Measurements from ENCODE around the gene RFC3. TPM values are rescaled to one million over a fixed set of nuclear protein-coding genes. Genes with fewer than 3 reads are reported as not detected.

RFC3 gene
- total RNA-seq, 4 donors from 2014 or later = 4.4 to 39.7 (median 8.8) TPM

DNA sequence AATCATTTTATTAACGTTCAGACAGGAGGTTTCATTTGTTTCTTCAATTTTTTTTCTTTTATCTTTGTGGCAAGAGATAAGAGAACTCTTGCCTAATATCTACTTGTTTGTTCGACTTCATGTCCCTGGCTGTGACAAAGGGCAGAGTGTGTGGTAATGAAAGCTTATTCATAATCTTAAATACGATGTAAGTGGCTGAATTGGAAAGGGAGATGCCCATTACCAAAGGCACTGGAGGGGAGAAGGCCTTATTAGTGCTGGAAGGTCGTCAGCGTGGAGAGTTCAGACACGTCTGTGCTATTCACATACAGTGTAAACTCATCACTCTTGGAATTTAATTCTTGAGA is 54.0 kb downstream of the RFC3 start:
- H3K4me1 ChIP-seq = no peaks in the 10 kb centered on the region
- intact Hi-C loops (cut with DNase I; ENCODE audit: low total_unique reads) = no loop called here
- no peaks in the 10 kb centered on the region for H3K36me3 ChIP-seq
- H3K4me3 ChIP-seq = no peak overlapping the region
- H3K27me3 ChIP-seq = no peaks in the 10 kb centered on the region
- TF ChIP-seq POLR2A (IDR thresholded peaks at IDR 0.05) = no peak
- TF ChIP-seq, protein P1, sequence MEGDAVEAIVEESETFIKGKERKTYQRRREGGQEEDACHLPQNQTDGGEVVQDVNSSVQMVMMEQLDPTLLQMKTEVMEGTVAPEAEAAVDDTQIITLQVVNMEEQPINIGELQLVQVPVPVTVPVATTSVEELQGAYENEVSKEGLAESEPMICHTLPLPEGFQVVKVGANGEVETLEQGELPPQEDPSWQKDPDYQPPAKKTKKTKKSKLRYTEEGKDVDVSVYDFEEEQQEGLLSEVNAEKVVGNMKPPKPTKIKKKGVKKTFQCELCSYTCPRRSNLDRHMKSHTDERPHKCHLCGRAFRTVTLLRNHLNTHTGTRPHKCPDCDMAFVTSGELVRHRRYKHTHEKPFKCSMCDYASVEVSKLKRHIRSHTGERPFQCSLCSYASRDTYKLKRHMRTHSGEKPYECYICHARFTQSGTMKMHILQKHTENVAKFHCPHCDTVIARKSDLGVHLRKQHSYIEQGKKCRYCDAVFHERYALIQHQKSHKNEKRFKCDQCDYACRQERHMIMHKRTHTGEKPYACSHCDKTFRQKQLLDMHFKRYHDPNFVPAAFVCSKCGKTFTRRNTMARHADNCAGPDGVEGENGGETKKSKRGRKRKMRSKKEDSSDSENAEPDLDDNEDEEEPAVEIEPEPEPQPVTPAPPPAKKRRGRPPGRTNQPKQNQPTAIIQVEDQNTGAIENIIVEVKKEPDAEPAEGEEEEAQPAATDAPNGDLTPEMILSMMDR (IDR thresholded peaks at IDR 0.05) = no peak
- no peak overlapping the region for H3K27ac ChIP-seq
- no peak for DNase-seq
- no peaks in the 10 kb centered on the region for H3K9me3 ChIP-seq

DNA sequence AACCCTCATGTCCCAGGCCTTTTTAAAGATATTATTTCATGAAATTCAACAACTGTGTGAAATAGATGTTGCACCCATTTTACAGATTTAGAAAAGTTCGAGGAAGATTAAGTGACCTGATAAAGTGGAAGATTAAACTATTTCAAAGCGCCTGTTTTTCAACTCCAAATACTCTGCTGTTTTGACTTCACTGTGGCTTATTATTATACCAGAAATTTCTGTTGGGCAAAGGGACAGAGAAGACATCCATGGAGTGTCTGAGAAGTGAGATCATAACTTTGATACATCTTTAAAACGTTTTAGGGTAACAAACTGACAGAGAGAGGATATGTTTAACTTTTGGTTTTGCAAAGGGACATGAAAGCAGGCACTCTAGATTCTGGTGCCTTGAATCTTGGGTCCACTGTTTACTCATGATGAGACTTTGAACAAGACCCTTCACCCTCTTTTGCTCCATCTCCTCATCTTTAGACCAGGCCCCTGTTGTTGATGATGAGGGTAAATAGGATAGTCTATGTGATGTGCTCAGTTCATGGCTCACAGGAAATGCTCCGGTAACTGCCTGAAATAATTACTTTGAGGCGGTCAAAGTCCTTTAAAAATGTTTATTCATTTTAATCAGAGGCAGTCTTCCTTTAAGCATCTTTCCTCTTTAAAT is 55.4 kb downstream of the RFC3 start:
- Histone ChIP-seq H3K27ac (no peak overlapping the region), H3K4me1 (no peaks in the 10 kb centered on the region), H3K4me3 (no peak overlapping the region), H3K36me3 (no peaks in the 10 kb centered on the region), H3K9me3 (no peaks in the 10 kb centered on the region), H3K27me3 (no peaks in the 10 kb centered on the region)
- TF ChIP-seq POLR2A (IDR thresholded peaks at IDR 0.05) = no peak
- TF ChIP-seq, protein P1 (IDR thresholded peaks at IDR 0.05) = no peak
- no peak for DNase-seq
- intact Hi-C loops (cut with DNase I; ENCODE audit: low total_unique reads) = no loop called here

DNA sequence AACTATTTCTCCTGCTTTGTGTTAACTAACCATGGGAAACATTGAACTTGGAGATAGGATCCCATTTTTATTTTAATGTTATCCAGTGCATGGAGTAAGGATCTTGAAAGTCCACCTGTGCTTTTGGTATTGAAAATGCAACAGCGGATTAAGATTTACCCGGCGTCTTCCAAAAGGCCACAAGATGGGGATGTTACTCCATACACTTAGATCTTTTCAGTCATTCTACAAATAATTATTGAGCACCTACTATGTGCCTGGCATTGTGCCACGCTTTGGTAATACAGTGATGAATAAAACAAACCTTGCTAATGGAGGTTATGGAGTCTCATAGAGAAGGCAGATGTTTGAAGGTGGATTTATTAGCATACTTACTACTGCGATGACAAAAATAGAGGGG is 56.9 kb downstream of the RFC3 start:
- intact Hi-C loops (cut with DNase I; ENCODE audit: low total_unique reads) = no loop called here
- no peaks in the 10 kb centered on the region for H3K36me3 ChIP-seq
- H3K9me3 ChIP-seq = no peaks in the 10 kb centered on the region
- no peaks in the 10 kb centered on the region for H3K27me3 ChIP-seq
- H3K27ac ChIP-seq = no peak overlapping the region
- TF ChIP-seq, protein P1 (IDR thresholded peaks at IDR 0.05) = no peak
- no peak overlapping the region for H3K4me3 ChIP-seq
- no peaks in the 10 kb centered on the region for H3K4me1 ChIP-seq
- no peak for DNase-seq

DNA sequence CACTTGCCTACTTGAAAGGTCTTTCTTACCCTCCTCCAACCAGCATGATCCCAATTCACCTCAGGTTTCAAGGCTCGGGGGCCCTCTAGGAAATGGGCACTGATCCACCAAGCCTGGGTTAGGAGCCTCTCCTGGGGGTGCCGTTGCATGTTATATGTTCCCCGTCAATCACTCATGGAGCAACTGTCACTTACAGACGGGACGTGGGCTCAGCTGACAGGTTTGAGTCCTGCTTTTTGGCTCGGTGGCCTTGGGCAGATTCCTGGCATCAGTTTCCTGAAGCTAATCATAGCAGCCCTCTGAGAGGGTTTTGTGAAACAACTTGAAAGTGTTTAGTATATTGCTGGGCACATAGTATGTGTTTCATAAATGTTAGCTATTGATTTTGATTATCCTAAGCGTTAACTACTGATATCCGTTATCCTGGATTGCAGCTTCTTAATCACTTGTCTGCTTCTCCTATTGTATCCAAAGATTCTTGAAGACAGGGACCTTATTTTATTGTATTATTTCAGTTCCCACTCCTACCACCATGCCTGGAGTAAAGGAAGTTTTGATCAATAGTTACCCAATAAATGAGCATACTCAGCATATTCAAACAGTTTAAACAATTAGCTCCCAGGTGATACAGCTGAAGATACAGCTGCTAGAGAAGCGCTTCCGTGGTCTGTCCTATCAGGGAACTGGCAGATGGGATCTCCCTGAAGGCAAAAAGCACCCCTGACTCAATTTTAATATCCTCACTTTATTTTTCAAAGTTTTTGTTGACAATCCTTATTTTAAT is 57.9 kb downstream of the RFC3 start:
- Histone ChIP-seq H3K27me3 (no peaks in the 10 kb centered on the region), H3K4me1 (no peaks in the 10 kb centered on the region), H3K36me3 (no peaks in the 10 kb centered on the region), H3K27ac (no peak overlapping the region), H3K9me3 (no peaks in the 10 kb centered on the region), H3K4me3 (no peak overlapping the region)
- no peak for DNase-seq
- intact Hi-C loops (cut with DNase I; ENCODE audit: low total_unique reads) = no loop called here
- TF ChIP-seq POLR2A (IDR thresholded peaks at IDR 0.05) = no peak
- TF ChIP-seq, protein P1 (IDR thresholded peaks at IDR 0.05) = no peak

DNA sequence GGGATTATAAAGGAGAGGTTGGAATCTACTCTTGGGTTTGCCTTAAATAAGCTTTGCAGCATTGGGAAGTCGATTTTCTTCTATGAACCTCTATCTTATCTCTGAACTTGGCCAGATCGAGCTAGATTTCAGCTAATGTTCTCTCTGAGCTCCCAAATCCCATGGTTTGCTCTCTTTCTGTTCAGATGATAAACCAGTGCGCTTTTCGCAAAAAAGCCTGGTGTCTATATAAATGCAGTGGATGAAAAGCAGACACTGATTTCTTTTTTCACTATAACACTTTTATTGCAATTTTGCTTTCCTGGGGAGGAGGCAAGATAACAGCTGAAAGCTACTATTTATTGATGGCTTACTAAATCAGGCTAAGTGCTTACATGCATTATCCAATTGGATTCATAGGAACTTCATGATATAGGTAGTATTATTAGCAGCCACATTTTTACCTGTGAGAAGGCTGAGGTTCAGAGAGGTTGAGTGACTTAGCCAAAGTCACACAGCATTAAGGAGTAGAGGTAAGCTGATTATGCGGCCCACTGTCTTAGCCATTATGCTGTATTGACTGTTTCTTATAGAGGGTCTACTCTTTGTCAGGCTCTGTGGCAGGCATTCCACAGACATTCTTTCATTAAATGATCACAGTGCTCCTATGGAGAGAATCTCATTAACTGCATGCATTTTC is 58.9 kb downstream of the RFC3 start:
- no peak for TF ChIP-seq POLR2A (IDR thresholded peaks at IDR 0.05)
- TF ChIP-seq, protein P1 (IDR thresholded peaks at IDR 0.05) = no peak
- no peak overlapping the region for H3K27ac ChIP-seq
- no peaks in the 10 kb centered on the region for H3K27me3 ChIP-seq
- DNase-seq = no peak
- intact Hi-C loops (cut with DNase I; ENCODE audit: low total_unique reads) = no loop called here
- no peak overlapping the region for H3K4me3 ChIP-seq
- H3K4me1 ChIP-seq = no peaks in the 10 kb centered on the region
- no peaks in the 10 kb centered on the region for H3K9me3 ChIP-seq
- H3K36me3 ChIP-seq = no peaks in the 10 kb centered on the region
